Stimulated activated CD8-positive, alpha-beta memory T cell treated with anti-CD3 and anti-CD28 coated beads, Interleukin-4, amount 100 ng/mL, for 1 hour (primary cell): Measurements from ENCODE around the gene RPL35A.
"Not testable (repeated sequence)": the region's sequence is repeated elsewhere in the genome, so short reads cannot be mapped to it uniquely, and the experiment has no call there.

Source experiments
- DNase-seq, 2 donors: peaks; one replicate each; pipeline ENCODE4 v3.0.0-alpha.2; 2020; ENCODE audit warnings: low read depth in 2 of 2, low spot score in 1 of 2

Gene RPL35A

GRCh38 chr3:197949778-197950676 is at the start of gene RPL35A:
TSS of gene RPL35A (plus strand) at chr3:197950190. CDS start at chr3:197950968, 778 bp downstream.
- DNase-seq = peak; percentile 65 to 72

GRCh38 chr3:197901626-197902025 is 48.4 kb upstream of the RPL35A start:
- no peak for DNase-seq

- peak; percentile 53 to 58 for DNase-seq
Observed at GRCh38 chr3:197906023-197906849, 43.8 kb upstream of the RPL35A start.

- DNase-seq = no peak
Observed at GRCh38 chr3:197906850-197907187, 43.2 kb upstream of the RPL35A start.

- DNase-seq = no peak
Observed at GRCh38 chr3:197907196-197907595, 42.8 kb upstream of the RPL35A start.

- not testable (repeated sequence) for DNase-seq
Observed at GRCh38 chr3:197908550-197908949, 41.4 kb upstream of the RPL35A start.

GRCh38 chr3:197908957-197909701 is 40.9 kb upstream of the RPL35A start:
- DNase-seq = no peak

GRCh38 chr3:197912741-197913476 is 37.1 kb upstream of the RPL35A start:
- no peak for DNase-seq

- no peak for DNase-seq
Observed at GRCh38 chr3:197913641-197914380, 36.2 kb upstream of the RPL35A start.

- DNase-seq = not testable (repeated sequence)
Observed at GRCh38 chr3:197921429-197922275, 28.3 kb upstream of the RPL35A start.

- DNase-seq = no peak
Observed at GRCh38 chr3:197926418-197926817, 23.6 kb upstream of the RPL35A start.

- DNase-seq = not testable (repeated sequence)
Observed at GRCh38 chr3:197927578-197927977, 22.4 kb upstream of the RPL35A start.

- DNase-seq = no peak
Observed at GRCh38 chr3:197936819-197937384, 13.1 kb upstream of the RPL35A start.

- DNase-seq = no peak
Observed at GRCh38 chr3:197940745-197941384, 9.1 kb upstream of the RPL35A start.

- DNase-seq = no peak
Observed at GRCh38 chr3:197942956-197943556, 6.9 kb upstream of the RPL35A start.

- DNase-seq = no peak
Observed at GRCh38 chr3:197949191-197949777, 706 bp upstream of the RPL35A start.

- DNase-seq = no peak
Observed at GRCh38 chr3:197950677-197951061, 679 bp downstream of the RPL35A start.
